ENCODE data around the gene MAP2K5. TPM values are rescaled to one million over a fixed set of nuclear protein-coding genes. Genes with fewer than 3 reads are reported as not detected.

The MAP2K5 gene
- total RNA-seq, 1 experiment from 2014 or later: 13.9 TPM

- no peaks in the 10 kb centered on the region; the same call in 1 of the 2 replicates for H3K36me3 ChIP-seq
- H3K27me3 ChIP-seq: no peaks in the 10 kb centered on the region
- peak overlapping the region; percentile 66 for H3K4me3 ChIP-seq
- DNase-seq: peak; percentile 69 to 75
- H3K4me1 ChIP-seq: no peaks in the 10 kb centered on the region
- peak overlapping the region; percentile 8; the same call in 1 of the 2 replicates for H3K27ac ChIP-seq
- H3K9me3 ChIP-seq (replicated peaks): no peaks in the 10 kb centered on the region
Measured at GRCh38 chr15:67823314-67824196, 281.1 kb downstream of the MAP2K5 start.

- H3K9me3 ChIP-seq (replicated peaks): peaks cover 7% of the 10 kb centered on the region; the same call in 1 of the 2 replicates
- H3K27me3 ChIP-seq: no peaks in the 10 kb centered on the region
- peak overlapping the region; percentile 66 for H3K4me3 ChIP-seq
- no peaks in the 10 kb centered on the region for H3K4me1 ChIP-seq
- H3K27ac ChIP-seq: peak overlapping the region; percentile 8; the same call in 1 of the 2 replicates
- DNase-seq: peak; percentile 35 to 47
- no peaks in the 10 kb centered on the region; the same call in 1 of the 2 replicates for H3K36me3 ChIP-seq
Measured at GRCh38 chr15:67824197-67824968, 281.9 kb downstream of the MAP2K5 start.

GRCh38 chr15:67824976-67825880, 282.7 kb downstream of the MAP2K5 start, which contains the start of gene SKOR1:
Gene SKOR1, plus strand, starts transcription at chr15:67825509. Its CDS starts 94 bp downstream, at chr15:67825603.
- H3K27me3 ChIP-seq: no peaks in the 10 kb centered on the region
- DNase-seq: no peak
- peaks cover 9% of the 10 kb centered on the region; the same call in 1 of the 2 replicates for H3K9me3 ChIP-seq (replicated peaks)
- H3K36me3 ChIP-seq: no peaks in the 10 kb centered on the region; the same call in 1 of the 2 replicates
- no peak within 1 kb of the TSS for H3K27ac ChIP-seq
- peak within 1 kb of the TSS; percentile 66 for H3K4me3 ChIP-seq
- no peaks in the 10 kb centered on the region for H3K4me1 ChIP-seq

- no peak overlapping the region for H3K4me3 ChIP-seq
- DNase-seq: no peak
Measured at GRCh38 chr15:67825881-67826716, 283.6 kb downstream of the MAP2K5 start.

GRCh38 chr15:67826717-67827561, 284.4 kb downstream of the MAP2K5 start:
- no peak for DNase-seq
- H3K4me1 ChIP-seq: no peaks in the 10 kb centered on the region

More at GRCh38 chr15:67825881-67826716, 283.6 kb downstream of the MAP2K5 start:
- H3K27ac ChIP-seq: no peak overlapping the region
- peaks cover 12% of the 10 kb centered on the region; the same call in 1 of the 2 replicates for H3K9me3 ChIP-seq (replicated peaks)
- H3K36me3 ChIP-seq: no peaks in the 10 kb centered on the region; the same call in 1 of the 2 replicates
- H3K27me3 ChIP-seq: no peaks in the 10 kb centered on the region
- no peaks in the 10 kb centered on the region for H3K4me1 ChIP-seq

GRCh38 chr15:67827562-67828277, 285.2 kb downstream of the MAP2K5 start:
- Histone ChIP-seq H3K4me1 (no peaks in the 10 kb centered on the region), H3K4me3 (no peak overlapping the region), H3K36me3 (no peaks in the 10 kb centered on the region; the same call in 1 of the 2 replicates), H3K27me3 (no peaks in the 10 kb centered on the region), H3K9me3 (replicated peaks) (peaks cover 12% of the 10 kb centered on the region; the same call in 1 of the 2 replicates), H3K27ac (no peak overlapping the region)
- DNase-seq: no peak

More at GRCh38 chr15:67826717-67827561, 284.4 kb downstream of the MAP2K5 start:
- no peak overlapping the region for H3K27ac ChIP-seq
- peaks cover 12% of the 10 kb centered on the region; the same call in 1 of the 2 replicates for H3K9me3 ChIP-seq (replicated peaks)
- no peak overlapping the region for H3K4me3 ChIP-seq
- no peaks in the 10 kb centered on the region; the same call in 1 of the 2 replicates for H3K36me3 ChIP-seq
- no peaks in the 10 kb centered on the region for H3K27me3 ChIP-seq

GRCh38 chr15:67828278-67828968, 285.9 kb downstream of the MAP2K5 start:
- Histone ChIP-seq H3K4me1 (no peaks in the 10 kb centered on the region), H3K27me3 (no peaks in the 10 kb centered on the region)
- no peak for DNase-seq

GRCh38 chr15:67828969-67829646, 286.6 kb downstream of the MAP2K5 start:
- Histone ChIP-seq H3K4me1 (no peaks in the 10 kb centered on the region), H3K27ac (no peak overlapping the region), H3K9me3 (replicated peaks) (peaks cover 12% of the 10 kb centered on the region; the same call in 1 of the 2 replicates), H3K36me3 (no peaks in the 10 kb centered on the region; the same call in 1 of the 2 replicates), H3K4me3 (no peak overlapping the region), H3K27me3 (no peaks in the 10 kb centered on the region)
- DNase-seq: no peak

More at GRCh38 chr15:67828278-67828968, 285.9 kb downstream of the MAP2K5 start:
- peaks cover 12% of the 10 kb centered on the region; the same call in 1 of the 2 replicates for H3K9me3 ChIP-seq (replicated peaks)
- no peak overlapping the region for H3K27ac ChIP-seq
- H3K4me3 ChIP-seq: no peak overlapping the region
- no peaks in the 10 kb centered on the region; the same call in 1 of the 2 replicates for H3K36me3 ChIP-seq

GRCh38 chr15:67829647-67830504, 287.4 kb downstream of the MAP2K5 start:
- Histone ChIP-seq H3K36me3 (no peaks in the 10 kb centered on the region; the same call in 1 of the 2 replicates), H3K27me3 (no peaks in the 10 kb centered on the region), H3K4me3 (no peak overlapping the region), H3K4me1 (no peaks in the 10 kb centered on the region), H3K9me3 (replicated peaks) (peaks cover 12% of the 10 kb centered on the region; the same call in 1 of the 2 replicates), H3K27ac (no peak overlapping the region)
- DNase-seq: no peak

GRCh38 chr15:67831363-67831762, 288.9 kb downstream of the MAP2K5 start:
- Histone ChIP-seq H3K9me3 (replicated peaks) (peaks cover 12% of the 10 kb centered on the region; the same call in 1 of the 2 replicates), H3K4me1 (peaks cover 3% of the 10 kb centered on the region; the same call in 1 of the 2 replicates), H3K4me3 (no peak overlapping the region), H3K27me3 (no peaks in the 10 kb centered on the region), H3K36me3 (no peaks in the 10 kb centered on the region; the same call in 1 of the 2 replicates), H3K27ac (no peak overlapping the region)
- no peak for DNase-seq
